Kidney (tissue), 14 donors: ENCODE data around the gene LNPK. TPM values are rescaled to one million over a fixed set of nuclear protein-coding genes. Genes with fewer than 3 reads are reported as not detected.
"Not testable (repeated sequence)": the region's sequence is repeated elsewhere in the genome, so short reads cannot be mapped to it uniquely, and the experiment has no call there.

ENCODE experiments used
- DNase-seq, 5 donors: peaks; one replicate each; pipeline ENCODE4 v3.0.0-alpha.2; 2013 to 2020
- FAIRE-seq: peaks from 2 replicates; lab custom pipeline; 2012; peaks lifted over from hg19 to GRCh38; lab: Jason Lieb, UNC
- H3K27ac ChIP-seq, 2 donors: one replicate each; pipeline ENCODE4 v1.7.0; 2013; ENCODE audit warnings: low read depth in 2 of 2, low read length in 2 of 2, inconsistent platforms in 1 of 2
- H3K27me3 ChIP-seq: one replicate; pipeline ENCODE4 v1.7.1; 2013; ENCODE audit warnings: low read length, inconsistent platforms; ENCODE audit not compliant: control insufficient read depth, insufficient read depth
- H3K36me3 ChIP-seq, 3 donors: one replicate each; pipeline versions ENCODE4 v1.7.0 to v1.7.1; 2013; ENCODE audit warnings: low read length in 3 of 3, control low read depth in 1 of 3, inconsistent platforms in 1 of 3; ENCODE audit not compliant: insufficient read depth in 3 of 3, control insufficient read depth in 2 of 3
- H3K4me1 ChIP-seq, 3 donors: one replicate each; pipeline versions ENCODE4 v1.7.0 to v1.7.1; 2013; ENCODE audit warnings: low read length in 3 of 3, inconsistent platforms in 1 of 3, low read depth in 1 of 3; ENCODE audit not compliant: control insufficient read depth in 2 of 3, insufficient read depth in 2 of 3
- H3K4me3 ChIP-seq, 3 donors: one replicate each; pipeline versions ENCODE4 v1.7.0 to v1.8.1; 2013; ENCODE audit warnings: low read length in 3 of 3, control low read depth in 1 of 3, inconsistent platforms in 1 of 3
- H3K9ac ChIP-seq, 3 donors: one replicate each; pipeline versions ENCODE4 v1.7.0 to v1.7.1; 2013; ENCODE audit warnings: low read length in 3 of 3, control low read depth in 1 of 3, inconsistent platforms in 1 of 3
- H3K9me3 ChIP-seq, 3 donors: one replicate each; pipeline versions ENCODE4 v1.7.0 to v1.7.1; 2013; ENCODE audit warnings: low read length in 3 of 3, control low read depth in 1 of 3, inconsistent platforms in 1 of 3; ENCODE audit not compliant: control insufficient read depth in 2 of 3, insufficient read depth in 1 of 3
- CTCF ChIP-seq: IDR thresholded peaks from 3 replicates; pipeline ENCODE4 v1.5.1; 2012; ENCODE audit warnings: mild to moderate bottlenecking, moderate library complexity, borderline replicate concordance; ENCODE audit not compliant: insufficient read depth; ENCODE audit errors: extremely low read depth
- intact Hi-C: fragments of 100-400 bp; cut with DNase I; formaldehyde crosslinking; loops from one replicate; pipeline ENCODE4 v1.11.1; 2022
- polyA plus RNA-seq: library from polyadenylated mRNA; stranded (reverse); fragments of 350-450 nt; fragmentation: Illumina TruSeq; extraction: RNeasy Lipid Tissue Mini Kit (QIAGEN cat#74804); gene quantifications from one replicate; pipeline ENCODE4 v1.2.3, GENCODE V29; 2014; ENCODE audit warnings: low read depth, low replicate concordance; ENCODE audit not compliant: insufficient read depth
- total RNA-seq: library from RNA; stranded (reverse); fragmentation: NEBNext Ultra II Directional; extraction: Animal tissue kit (Norgen Biotek cat#: 25700); gene quantifications from one replicate; pipeline ENCODE4 v1.2.1, GENCODE V29; 2021
- donor health status: control.
- donor health status: control.
- donor health status: control.
- donor health status: control.
- donor health status: control.
- donor health status: DM: yes; HTN: yes; CAD: no.
- donor health status: Normal renal cell carcinoma (clear cell type).

The LNPK gene
- total and polyA plus RNA-seq, 2 donors from 2014 or later = 5.1 to 29.0 TPM

DNA sequence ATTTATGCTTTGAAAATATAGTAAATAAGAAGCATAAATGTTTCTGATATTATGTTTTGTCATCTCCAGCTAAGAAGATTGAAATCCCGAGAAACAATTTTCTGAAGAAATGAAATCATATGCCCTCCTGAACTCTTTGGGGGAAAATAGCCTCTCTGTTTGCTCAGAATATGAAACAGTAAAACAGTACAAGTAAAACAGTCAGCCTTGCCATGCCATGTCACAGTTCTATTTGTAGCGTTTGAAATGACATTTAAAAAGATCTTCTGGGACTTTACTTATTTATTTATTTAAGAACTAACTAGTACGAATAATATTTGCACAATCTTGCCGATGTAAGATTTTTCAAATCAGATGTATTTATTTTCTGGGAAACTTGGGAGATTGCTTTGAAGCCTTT, 98.0 kb downstream of the LNPK start:
- H3K4me1 ChIP-seq = no peaks in the 10 kb centered on the region
- H3K36me3 ChIP-seq = no peaks in the 10 kb centered on the region
- no peak for FAIRE-seq
- H3K27me3 ChIP-seq = no peaks in the 10 kb centered on the region
- no peak overlapping the region for H3K9ac ChIP-seq
- no peaks in the 10 kb centered on the region for H3K9me3 ChIP-seq
- H3K4me3 ChIP-seq = no peak overlapping the region
- DNase-seq = no peak
- intact Hi-C loops = no loop called here
- no peak for TF ChIP-seq CTCF
- no peak overlapping the region for H3K27ac ChIP-seq

- FAIRE-seq (no peak), DNase-seq (no peak)
- H3K36me3 ChIP-seq = no peaks in the 10 kb centered on the region
- intact Hi-C loops = no loop called here
- no peaks in the 10 kb centered on the region for H3K4me1 ChIP-seq
- TF ChIP-seq CTCF = no peak
- no peaks in the 10 kb centered on the region for H3K9me3 ChIP-seq
- no peak overlapping the region for H3K9ac ChIP-seq
- no peak overlapping the region for H3K27ac ChIP-seq
- H3K27me3 ChIP-seq = no peaks in the 10 kb centered on the region
- no peak overlapping the region for H3K4me3 ChIP-seq
Observed at GRCh38 chr2:175903384-175903936, 98.6 kb downstream of the LNPK start.

GRCh38 chr2:175895957-175896356, 106.1 kb downstream of the LNPK start:
- FAIRE-seq, DNase-seq, H3K36me3 ChIP-seq, H3K27me3 ChIP-seq, intact Hi-C loops, H3K4me3 ChIP-seq, H3K4me1 ChIP-seq, H3K9ac ChIP-seq, H3K27ac ChIP-seq, H3K9me3 ChIP-seq: not testable (repeated sequence)

- H3K4me3 ChIP-seq = no peak overlapping the region
- H3K36me3 ChIP-seq = no peaks in the 10 kb centered on the region
Observed at GRCh38 chr2:175892046-175892445, 110.0 kb downstream of the LNPK start.

More at GRCh38 chr2:175892046-175892445, 110.0 kb downstream of the LNPK start:
- no peak for DNase-seq
- Histone ChIP-seq H3K27me3 (no peaks in the 10 kb centered on the region), H3K4me1 (no peaks in the 10 kb centered on the region), H3K9me3 (no peaks in the 10 kb centered on the region), H3K9ac (no peak overlapping the region), H3K27ac (no peak overlapping the region)
- FAIRE-seq = no peak
- TF ChIP-seq CTCF = no peak
- intact Hi-C loops = no loop called here
